ENCODE results near the gene PRKCB.

- TF ChIP-seq CTCF (IDR thresholded peaks at IDR 0.05) (no peak), POLR2A (IDR thresholded peaks at IDR 0.05) (no peak)
These were observed 59.3 kb downstream of the PRKCB start for GRCh38 chr16:23895052-23895451.
